ENCODE measurements around the gene ZNF208.

- TF ChIP-seq CTCF (conservative IDR thresholded peaks at IDR 0.05): no peak
- no peak for TF ChIP-seq ZFX (IDR thresholded peaks at IDR 0.05)
Measured at GRCh38 chr19:21921691-21922180, 89.0 kb downstream of the ZNF208 start.
